OCI-LY3 (cell line): Measurements from ENCODE around the gene CORO2B.

ENCODE experiments used
- H2AFZ ChIP-seq: fragments of 200-600, 300-600 bp; shearing (Covaris generic); 2 replicates; pipeline ENCODE4 v1.6.0; 2014; ENCODE audit warnings: antibody characterized with exemption, low read depth, low read length
- H3K27ac ChIP-seq: fragments of 200-600, 300-600 bp; sonication (generic); 2 replicates; pipeline ENCODE4 v1.5.1; 2014; ENCODE audit warnings: mild to moderate bottlenecking, low read length, moderate library complexity, mixed read lengths
- H3K27me3 ChIP-seq: fragments of 200-600, 300-600 bp; sonication (generic); 2 replicates; pipeline ENCODE4 v1.6.1; 2014; ENCODE audit warnings: low read depth, low read length, mixed read lengths
- H3K36me3 ChIP-seq: fragments of 200-600, 300-600 bp; sonication (generic); replicated peaks from 2 replicates; pipeline ENCODE3; 2014; ENCODE audit warnings: low read depth, low read length, mixed read lengths
- H3K4me1 ChIP-seq: fragments of 300-600, 200-600 bp; sonication (generic); 2 replicates; pipeline ENCODE4 v1.6.1; 2014; ENCODE audit warnings: low read length, mixed read lengths
- H3K4me2 ChIP-seq: fragments of 200-600, 300-600 bp; sonication (generic); 2 replicates; pipeline ENCODE4 v1.6.1; 2014; ENCODE audit warnings: low read length, mixed read lengths
- H3K4me3 ChIP-seq: fragments of 300-600, 200-600 bp; sonication (generic); 2 replicates; pipeline ENCODE4 v1.5.1; 2014; ENCODE audit warnings: antibody characterized with exemption, mild to moderate bottlenecking, low read length, moderate library complexity
- H3K79me2 ChIP-seq: fragments of 300-600, 200-600 bp; shearing (Covaris generic); 2 replicates; pipeline ENCODE4 v1.6.1; 2014; ENCODE audit warnings: mild to moderate bottlenecking, low read length, mixed read lengths
- H3K9ac ChIP-seq: fragments of 300-600, 200-600 bp; shearing (Covaris generic); 2 replicates; pipeline ENCODE4 v1.6.0; 2014; ENCODE audit warnings: mild to moderate bottlenecking, low read length, moderate library complexity
- H3K9me3 ChIP-seq: fragments of 200-600, 300-600 bp; shearing (Covaris generic); 2 replicates; pipeline ENCODE4 v1.6.1; 2014; ENCODE audit warnings: low read length, mixed read lengths; ENCODE audit not compliant: insufficient read depth
- H4K20me1 ChIP-seq: fragments of 200-600, 300-600 bp; sonication (generic); 2 replicates; pipeline ENCODE4 v1.6.1; 2016; ENCODE audit warnings: low read length, mixed read lengths; ENCODE audit not compliant: insufficient read depth
- EZH2phosphoT487 ChIP-seq: fragments of 200-600 bp; shearing (Covaris generic); IDR thresholded peaks from 2 replicates; pipeline ENCODE4 v1.6.1; 2018; ENCODE audit warnings: antibody characterized with exemption, mixed run types, low read depth
- TF ChIP-seq, protein P1 (sequence below): fragments of 200-600, 300-600 bp; sonication (generic); IDR thresholded peaks from 2 replicates; pipeline ENCODE4 v1.5.1; 2014; ENCODE audit warnings: antibody characterized with exemption, low read length, low read depth

Gene CORO2B

DNA sequence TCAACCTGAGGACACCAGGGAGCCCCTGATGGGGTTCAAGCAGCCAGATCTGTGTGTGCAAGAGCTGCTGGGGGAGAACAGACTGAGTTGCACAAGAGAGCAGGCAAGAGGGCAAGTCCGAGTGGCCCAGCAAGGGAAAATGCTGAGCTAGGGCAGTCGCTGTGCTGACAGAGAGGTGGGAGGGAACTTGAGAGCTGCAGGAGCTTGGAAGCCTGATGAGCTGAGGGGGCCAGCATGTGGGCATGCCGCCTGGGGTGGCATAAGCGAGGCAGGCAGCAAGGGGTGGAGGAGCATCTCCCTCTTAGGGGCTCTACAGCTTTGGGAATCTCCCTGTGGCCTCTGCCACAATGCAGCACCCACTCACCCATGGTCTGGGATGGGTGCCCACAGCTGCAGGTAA lies 4.7 kb upstream of the CORO2B start:
- Histone ChIP-seq H3K79me2 (no peaks in the 10 kb centered on the region), H2AFZ (no peak overlapping the region), H3K4me2 (no peak overlapping the region), H3K27ac (no peak overlapping the region), H3K4me3 (no peak overlapping the region), H3K9ac (no peak overlapping the region), H3K27me3 (peaks cover 44% of the 10 kb centered on the region), H3K9me3 (no peaks in the 10 kb centered on the region), H3K4me1 (no peaks in the 10 kb centered on the region), H4K20me1 (no peaks in the 10 kb centered on the region), H3K36me3 (no peaks in the 10 kb centered on the region)
- TF ChIP-seq, protein P1, sequence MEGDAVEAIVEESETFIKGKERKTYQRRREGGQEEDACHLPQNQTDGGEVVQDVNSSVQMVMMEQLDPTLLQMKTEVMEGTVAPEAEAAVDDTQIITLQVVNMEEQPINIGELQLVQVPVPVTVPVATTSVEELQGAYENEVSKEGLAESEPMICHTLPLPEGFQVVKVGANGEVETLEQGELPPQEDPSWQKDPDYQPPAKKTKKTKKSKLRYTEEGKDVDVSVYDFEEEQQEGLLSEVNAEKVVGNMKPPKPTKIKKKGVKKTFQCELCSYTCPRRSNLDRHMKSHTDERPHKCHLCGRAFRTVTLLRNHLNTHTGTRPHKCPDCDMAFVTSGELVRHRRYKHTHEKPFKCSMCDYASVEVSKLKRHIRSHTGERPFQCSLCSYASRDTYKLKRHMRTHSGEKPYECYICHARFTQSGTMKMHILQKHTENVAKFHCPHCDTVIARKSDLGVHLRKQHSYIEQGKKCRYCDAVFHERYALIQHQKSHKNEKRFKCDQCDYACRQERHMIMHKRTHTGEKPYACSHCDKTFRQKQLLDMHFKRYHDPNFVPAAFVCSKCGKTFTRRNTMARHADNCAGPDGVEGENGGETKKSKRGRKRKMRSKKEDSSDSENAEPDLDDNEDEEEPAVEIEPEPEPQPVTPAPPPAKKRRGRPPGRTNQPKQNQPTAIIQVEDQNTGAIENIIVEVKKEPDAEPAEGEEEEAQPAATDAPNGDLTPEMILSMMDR = no peak
- no peak for TF ChIP-seq EZH2phosphoT487

DNA sequence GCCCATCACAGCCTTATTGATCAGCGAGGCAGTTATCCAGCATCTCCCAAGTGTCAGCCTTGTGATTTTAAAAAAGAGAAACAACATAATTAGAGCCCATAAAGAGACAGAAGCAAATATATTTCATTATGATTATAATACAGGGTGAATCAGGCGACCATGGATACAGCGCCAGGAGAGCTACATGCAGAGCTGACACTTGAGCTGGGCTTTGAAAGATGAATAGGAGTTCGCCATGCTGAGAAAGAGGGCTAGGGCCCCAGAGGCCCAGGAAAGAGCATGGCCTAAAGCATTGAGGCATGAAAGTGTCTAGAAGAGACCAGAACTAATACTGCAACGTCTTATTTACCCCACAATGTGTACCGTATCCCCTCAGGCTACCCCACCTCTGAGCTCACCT lies 4.2 kb upstream of the CORO2B start:
- no peak overlapping the region for H3K9ac ChIP-seq
- H3K27me3 ChIP-seq = peaks cover 38% of the 10 kb centered on the region
- no peak overlapping the region for H2AFZ ChIP-seq
- no peak overlapping the region for H3K27ac ChIP-seq
- no peaks in the 10 kb centered on the region for H3K79me2 ChIP-seq
- no peaks in the 10 kb centered on the region for H4K20me1 ChIP-seq
- H3K4me3 ChIP-seq = no peak overlapping the region
- H3K4me2 ChIP-seq = no peak overlapping the region
- no peaks in the 10 kb centered on the region for H3K36me3 ChIP-seq
- H3K4me1 ChIP-seq = no peaks in the 10 kb centered on the region
- TF ChIP-seq, protein P1 = no peak
- no peak for TF ChIP-seq EZH2phosphoT487
- H3K9me3 ChIP-seq = no peaks in the 10 kb centered on the region

DNA sequence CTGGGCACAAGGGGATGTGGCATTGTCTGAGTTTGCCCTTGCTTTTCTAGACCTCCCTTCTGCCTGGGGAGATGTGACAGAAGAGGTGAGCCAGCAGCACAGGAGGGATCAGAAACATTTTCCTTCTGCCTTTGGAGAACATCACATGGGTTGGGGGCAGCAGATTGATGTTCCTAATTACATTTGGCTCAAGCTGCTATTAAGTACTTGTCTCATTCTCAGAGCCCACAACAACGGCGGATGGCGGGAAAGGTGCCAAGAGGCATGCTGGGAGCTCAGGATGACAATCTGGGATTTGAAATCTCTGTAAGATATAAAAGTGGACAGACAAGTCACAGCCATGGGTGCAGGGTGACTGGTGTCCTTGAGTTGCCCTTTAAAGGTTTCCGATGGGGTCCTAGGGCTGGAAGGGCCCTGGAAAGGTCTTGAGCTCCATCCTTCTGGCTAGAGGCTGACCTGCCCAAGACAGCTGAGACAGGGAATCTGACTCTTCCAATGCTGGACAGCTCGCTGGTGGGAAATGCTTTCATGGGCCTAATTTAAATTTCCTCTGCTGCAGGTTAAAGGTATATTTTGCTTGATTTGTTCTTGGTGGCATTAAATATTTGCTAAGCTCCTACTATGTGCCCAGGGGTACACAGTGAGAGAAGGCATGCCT lies 2.4 kb upstream of the CORO2B start:
- Histone ChIP-seq H2AFZ (no peak overlapping the region), H3K36me3 (no peaks in the 10 kb centered on the region), H3K4me2 (no peak overlapping the region), H3K27ac (no peak overlapping the region), H3K27me3 (peaks cover 31% of the 10 kb centered on the region), H3K4me1 (no peaks in the 10 kb centered on the region), H3K9ac (no peak overlapping the region), H4K20me1 (no peaks in the 10 kb centered on the region), H3K9me3 (no peaks in the 10 kb centered on the region), H3K79me2 (no peaks in the 10 kb centered on the region), H3K4me3 (no peak overlapping the region)
- TF ChIP-seq EZH2phosphoT487 = no peak
- TF ChIP-seq, protein P1 = no peak

DNA sequence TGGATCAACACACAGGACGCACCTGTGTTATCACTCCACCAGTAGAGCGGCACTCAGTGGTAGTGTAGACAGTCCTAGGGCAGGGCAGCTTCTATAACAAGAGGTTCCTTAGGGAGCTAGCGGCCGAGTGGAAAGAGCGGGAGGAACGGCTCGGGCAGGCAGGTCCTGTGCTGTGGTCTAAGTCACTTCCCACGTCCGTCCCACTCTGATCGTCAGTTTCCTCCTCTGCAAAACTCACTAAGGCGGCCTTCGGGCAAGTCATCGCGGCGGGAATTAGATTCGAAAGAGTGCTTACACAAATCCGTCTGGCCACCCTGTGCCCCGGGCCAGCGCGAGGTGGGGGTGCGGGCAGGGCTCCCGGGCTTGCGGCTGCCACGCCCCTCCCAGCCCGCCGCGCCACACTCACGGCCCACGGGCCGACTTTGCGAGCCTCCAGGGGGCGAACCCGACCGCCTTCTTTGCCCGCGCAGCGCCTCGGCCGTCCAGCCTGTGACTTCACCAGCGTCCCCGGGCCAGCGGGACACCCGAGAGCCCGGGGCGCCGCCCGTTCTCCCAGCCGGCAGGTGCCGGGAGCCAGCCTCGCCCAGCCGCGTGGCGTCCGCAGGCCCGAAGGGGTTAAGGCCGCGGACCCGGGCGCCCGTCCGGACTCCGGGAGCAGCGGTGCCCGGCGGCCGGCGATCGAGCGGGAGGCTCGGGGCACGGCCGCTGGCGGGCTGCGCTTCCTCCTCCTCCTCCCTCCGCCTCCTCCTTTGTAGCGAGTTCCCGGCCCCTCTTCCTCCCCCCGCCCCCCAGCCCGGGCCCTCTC lies 416 bp upstream of the CORO2B start:
- no peak overlapping the region for H3K9ac ChIP-seq
- H3K36me3 ChIP-seq = no peaks in the 10 kb centered on the region
- TF ChIP-seq, protein P1 = no peak
- no peak for TF ChIP-seq EZH2phosphoT487
- H3K27ac ChIP-seq = no peak overlapping the region
- H2AFZ ChIP-seq = no peak overlapping the region
- H3K4me3 ChIP-seq = no peak overlapping the region
- H3K27me3 ChIP-seq = peaks cover 10% of the 10 kb centered on the region
- no peaks in the 10 kb centered on the region for H3K9me3 ChIP-seq
- no peaks in the 10 kb centered on the region for H3K4me1 ChIP-seq
- no peak overlapping the region for H3K4me2 ChIP-seq
- H4K20me1 ChIP-seq = no peaks in the 10 kb centered on the region
- H3K79me2 ChIP-seq = no peaks in the 10 kb centered on the region
